Upper lobe of right lung (tissue), 1 donor: ENCODE results near the gene ELAVL1. TPM values are rescaled to one million over a fixed set of nuclear protein-coding genes. Genes with fewer than 3 reads are reported as not detected.
A peak's percentile ranks its signal among the peaks of the same experiment; 100 is the strongest.

Experiments
- ATAC-seq: fragments of 200-7000 bp; cut with Tn5 transposase; one replicate; pipeline ENCODE4 v1.9.1; 2020; ENCODE audit warnings: mild to moderate bottlenecking, moderate library complexity
- DNase-seq: peaks from one replicate; pipeline ENCODE4 v3.0.0-alpha.2; 2020
- H3K27ac ChIP-seq: fragments of 200-600 bp; one replicate; pipeline ENCODE4 v1.8.0; 2022
- H3K27me3 ChIP-seq: fragments of 200-600 bp; one replicate; pipeline ENCODE4 v1.8.0; 2022; ENCODE audit warnings: mild to moderate bottlenecking
- H3K36me3 ChIP-seq: fragments of 200-600 bp; one replicate; pipeline ENCODE4 v1.8.0; 2022
- H3K4me1 ChIP-seq: fragments of 200-600 bp; one replicate; pipeline ENCODE4 v1.8.0; 2022
- H3K4me3 ChIP-seq: fragments of 200-600 bp; one replicate; pipeline ENCODE4 v1.8.0; 2022; ENCODE audit warnings: mild to moderate bottlenecking
- H3K9me3 ChIP-seq: fragments of 200-600 bp; one replicate; pipeline ENCODE4 v1.8.0; 2022
- CTCF ChIP-seq: fragments of 200-600 bp; IDR thresholded peaks from one replicate; pipeline ENCODE4 v1.8.0; 2022; ENCODE audit warnings: antibody characterized with exemption
- intact Hi-C: fragments of 100-400 bp; cut with DNase I; formaldehyde crosslinking; loops from one replicate; pipeline ENCODE4 v1.11.0; 2022
- total RNA-seq: library from RNA; stranded (reverse); fragmentation: NEBNext Ultra II Directional; extraction: Animal tissue kit (Norgen Biotek cat#: 25700); gene quantifications from one replicate; pipeline ENCODE4 v1.2.1, GENCODE V29; 2021
- donor health status: DM: no; HTN: yes; CAD: no; lungs with severe emphysema.

The ELAVL1 gene
- total RNA-seq, 1 donor from 2014 or later = 65.9 TPM

GRCh38 chr19:7942981-7943443, 62.4 kb downstream of the ELAVL1 start:
- peaks cover 12% of the 10 kb centered on the region for H3K4me1 ChIP-seq
- DNase-seq = no peak
- no peaks in the 10 kb centered on the region for H3K27me3 ChIP-seq
- peak overlapping the region; percentile 92 for H3K4me3 ChIP-seq
- H3K36me3 ChIP-seq = peaks cover 26% of the 10 kb centered on the region
- H3K27ac ChIP-seq = peak overlapping the region; percentile 98
- no peak for ATAC-seq
- H3K9me3 ChIP-seq = no peaks in the 10 kb centered on the region
- intact Hi-C loops = loop anchor here (10.0 kb wide), 1 partner anchor 312 kb away; no protein-coding TSS in a partner anchor
- no peak for TF ChIP-seq CTCF

GRCh38 chr19:7941895-7942596, 63.4 kb downstream of the ELAVL1 start:
- Histone ChIP-seq H3K4me1 (peaks cover 12% of the 10 kb centered on the region), H3K27me3 (no peaks in the 10 kb centered on the region), H3K9me3 (no peaks in the 10 kb centered on the region), H3K36me3 (peaks cover 36% of the 10 kb centered on the region), H3K4me3 (no peak overlapping the region), H3K27ac (no peak overlapping the region)
- ATAC-seq = no peak
- no peak for DNase-seq
- intact Hi-C loops = loop anchor here (10.0 kb wide), 1 partner anchor 313 kb away; no protein-coding TSS in a partner anchor
- TF ChIP-seq CTCF = no peak

- Histone ChIP-seq H3K27me3 (no peaks in the 10 kb centered on the region), H3K36me3 (peaks cover 48% of the 10 kb centered on the region), H3K4me3 (no peak overlapping the region), H3K9me3 (no peaks in the 10 kb centered on the region), H3K27ac (no peak overlapping the region), H3K4me1 (peaks cover 12% of the 10 kb centered on the region)
- DNase-seq (no peak), ATAC-seq (no peak)
- no peak for TF ChIP-seq CTCF
- intact Hi-C loops = loop anchor here (10.0 kb wide), 1 partner anchor 314 kb away; no protein-coding TSS in a partner anchor
These were observed 64.6 kb downstream of the ELAVL1 start for GRCh38 chr19:7940841-7941240.

GRCh38 chr19:7934766-7935165, 70.7 kb downstream of the ELAVL1 start:
- Histone ChIP-seq H3K9me3 (no peaks in the 10 kb centered on the region), H3K4me3 (no peak overlapping the region), H3K27ac (no peak overlapping the region), H3K36me3 (peaks cover 92% of the 10 kb centered on the region), H3K4me1 (no peaks in the 10 kb centered on the region), H3K27me3 (no peaks in the 10 kb centered on the region)
- intact Hi-C loops = no loop called here
- no peak for DNase-seq
- no peak for TF ChIP-seq CTCF
- ATAC-seq = no peak

GRCh38 chr19:7933828-7934725, 71.4 kb downstream of the ELAVL1 start:
- intact Hi-C loops = no loop called here
- no peak for TF ChIP-seq CTCF
- Histone ChIP-seq H3K36me3 (peaks cover 88% of the 10 kb centered on the region), H3K4me3 (no peak overlapping the region), H3K9me3 (no peaks in the 10 kb centered on the region), H3K27ac (no peak overlapping the region), H3K27me3 (no peaks in the 10 kb centered on the region), H3K4me1 (no peaks in the 10 kb centered on the region)
- ATAC-seq (no peak), DNase-seq (no peak)
